Panc1 (cell line): ENCODE data around the gene MRPS35. TPM values are rescaled to one million over a fixed set of nuclear protein-coding genes. Genes with fewer than 3 reads are reported as not detected.

ENCODE experiments used
- ATAC-seq: fragments of 200-7000 bp; cut with Tn5 transposase; 2 replicates; pipeline ENCODE4 v1.9.1; 2020; ENCODE audit warnings: mild to moderate bottlenecking, moderate library complexity
- BruUV-seq: library from RNA; stranded (reverse); fragments of 400-500 nt; replicated peaks from 2 replicates; lab custom pipeline; 2021; lab: Mats Ljungman, UMichigan
- CTCF ChIA-PET: fragments of 300-600 bp; sonication (Branson Sonifier 250); formaldehyde crosslinking; loops from one replicate; lab custom pipeline; 2022; ENCODE audit warnings: antibody characterized with exemption; lab: Charles Lee
- POLR2A ChIA-PET: fragments of 300-600 bp; sonication (Branson Sonifier 250); formaldehyde crosslinking; loops from one replicate; lab custom pipeline; 2022; ENCODE audit warnings: antibody characterized with exemption; lab: Charles Lee
- DNase-seq: peaks from one replicate; pipeline ENCODE4 v3.0.0-alpha.2; 2010; ENCODE audit warnings: low read depth, low spot score
- H3K27ac ChIP-seq: 2 replicates; pipeline ENCODE4 v1.5.1; 2011; ENCODE audit warnings: mild to moderate bottlenecking, low read length, inconsistent platforms
- H3K27me3 ChIP-seq: fragments of 200-500 bp; sonication (Bioruptor generic); 2 replicates; pipeline ENCODE4 v1.6.0; 2014; ENCODE audit warnings: low read length, inconsistent platforms; ENCODE audit not compliant: control insufficient read depth, insufficient read depth
- H3K36me3 ChIP-seq: fragments of 200-500 bp; sonication (Bioruptor generic); 2 replicates; pipeline ENCODE4 v1.5.1; 2014; ENCODE audit warnings: inconsistent platforms, mild to moderate bottlenecking, low read length, moderate library complexity; ENCODE audit not compliant: control insufficient read depth, insufficient read depth
- H3K4me1 ChIP-seq: 2 replicates; pipeline ENCODE4 v1.5.1; 2011; ENCODE audit warnings: inconsistent platforms, mild to moderate bottlenecking, low read length, moderate library complexity; ENCODE audit not compliant: control insufficient read depth, insufficient read depth
- H3K4me3 ChIP-seq, 2 experiments: 2 replicates each; pipeline ENCODE4 v1.5.1; 2011 to 2012; ENCODE audit warnings: low read depth in 2 of 2, low read length in 2 of 2, mild to moderate bottlenecking in 2 of 2, inconsistent platforms in 1 of 2, moderate library complexity in 1 of 2
- H3K9me3 ChIP-seq: fragments of 200-500 bp; sonication (Bioruptor generic); 2 replicates; pipeline ENCODE4 v1.5.1; 2014; ENCODE audit warnings: low read depth, mild to moderate bottlenecking, inconsistent platforms, low read length, moderate library complexity; ENCODE audit not compliant: control insufficient read depth, insufficient read depth
- CTCF ChIP-seq: fragments of 450-650 bp; IDR thresholded peaks from 2 replicates; pipeline ENCODE4 v1.5.1; 2017; ENCODE audit warnings: mild to moderate bottlenecking
- POLR2AphosphoS5 ChIP-seq: IDR thresholded peaks from 2 replicates; pipeline ENCODE4 v1.6.1; 2012; ENCODE audit warnings: mild to moderate bottlenecking, low read depth, low read length, moderate library complexity
- SIN3A ChIP-seq: IDR thresholded peaks from 2 replicates; pipeline ENCODE4 v1.6.1; 2012; ENCODE audit warnings: low read depth, mild to moderate bottlenecking, low read length, moderate library complexity, borderline replicate concordance; ENCODE audit not compliant: insufficient read depth
- TCF7L2 ChIP-seq: IDR thresholded peaks from 2 replicates; pipeline ENCODE4 v1.6.1; 2011; ENCODE audit warnings: mild to moderate bottlenecking, low read depth, low read length, inconsistent platforms
- in situ Hi-C: cut with HindIII; loops from 2 replicates; pipeline ENCODE4 v1.10.0; 2016; ENCODE audit warnings: low sequenced_read_pairs, low pct_unique_long_range_greater_than_20kb
- intact Hi-C: fragments of 100-400 bp; cut with micrococcal nuclease; formaldehyde crosslinking; loops from one replicate; pipeline ENCODE4 v1.10.0; 2022; ENCODE audit not compliant: unreplicated experiment
- total RNA-seq: library from RNA; stranded (reverse); gene quantifications from one replicate; pipeline ENCODE4 v1.2.1, GENCODE V29; 2021; ENCODE audit not compliant: unreplicated experiment
- TF ChIP-seq, protein P1 (sequence below), 2 experiments: IDR thresholded peaks; 2 replicates each; pipeline ENCODE4 v1.6.1; 2011 to 2012; ENCODE audit warnings: low read depth in 2 of 2, control low read depth in 1 of 2, low read length in 1 of 2, mild to moderate bottlenecking in 1 of 2, moderate library complexity in 1 of 2; ENCODE audit not compliant: insufficient read depth in 1 of 2

Gene MRPS35
- total RNA-seq, 1 experiment from 2014 or later = 63.9 TPM

- ChIA-PET POLR2A (no interaction called here), CTCF (no interaction called here)
- ATAC-seq (no peak), DNase-seq (no peak)
- Histone ChIP-seq H3K27ac (no peak overlapping the region), H3K36me3 (no peaks in the 10 kb centered on the region), H3K9me3 (no peaks in the 10 kb centered on the region), H3K27me3 (no peaks in the 10 kb centered on the region), H3K4me3 (no peak overlapping the region), H3K4me1 (no peaks in the 10 kb centered on the region; the same call in 1 of the 2 replicates)
- intact Hi-C loops (no loop called here), in situ Hi-C loops (no loop called here)
- BruUV-seq = no TSS peak
- TF ChIP-seq CTCF (no peak), POLR2AphosphoS5 (no peak), SIN3A (no peak), TCF7L2 (no peak)
- TF ChIP-seq, protein P1, sequence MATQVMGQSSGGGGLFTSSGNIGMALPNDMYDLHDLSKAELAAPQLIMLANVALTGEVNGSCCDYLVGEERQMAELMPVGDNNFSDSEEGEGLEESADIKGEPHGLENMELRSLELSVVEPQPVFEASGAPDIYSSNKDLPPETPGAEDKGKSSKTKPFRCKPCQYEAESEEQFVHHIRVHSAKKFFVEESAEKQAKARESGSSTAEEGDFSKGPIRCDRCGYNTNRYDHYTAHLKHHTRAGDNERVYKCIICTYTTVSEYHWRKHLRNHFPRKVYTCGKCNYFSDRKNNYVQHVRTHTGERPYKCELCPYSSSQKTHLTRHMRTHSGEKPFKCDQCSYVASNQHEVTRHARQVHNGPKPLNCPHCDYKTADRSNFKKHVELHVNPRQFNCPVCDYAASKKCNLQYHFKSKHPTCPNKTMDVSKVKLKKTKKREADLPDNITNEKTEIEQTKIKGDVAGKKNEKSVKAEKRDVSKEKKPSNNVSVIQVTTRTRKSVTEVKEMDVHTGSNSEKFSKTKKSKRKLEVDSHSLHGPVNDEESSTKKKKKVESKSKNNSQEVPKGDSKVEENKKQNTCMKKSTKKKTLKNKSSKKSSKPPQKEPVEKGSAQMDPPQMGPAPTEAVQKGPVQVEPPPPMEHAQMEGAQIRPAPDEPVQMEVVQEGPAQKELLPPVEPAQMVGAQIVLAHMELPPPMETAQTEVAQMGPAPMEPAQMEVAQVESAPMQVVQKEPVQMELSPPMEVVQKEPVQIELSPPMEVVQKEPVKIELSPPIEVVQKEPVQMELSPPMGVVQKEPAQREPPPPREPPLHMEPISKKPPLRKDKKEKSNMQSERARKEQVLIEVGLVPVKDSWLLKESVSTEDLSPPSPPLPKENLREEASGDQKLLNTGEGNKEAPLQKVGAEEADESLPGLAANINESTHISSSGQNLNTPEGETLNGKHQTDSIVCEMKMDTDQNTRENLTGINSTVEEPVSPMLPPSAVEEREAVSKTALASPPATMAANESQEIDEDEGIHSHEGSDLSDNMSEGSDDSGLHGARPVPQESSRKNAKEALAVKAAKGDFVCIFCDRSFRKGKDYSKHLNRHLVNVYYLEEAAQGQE (IDR thresholded peaks at IDR 0.05; ENCODE audit: insufficient read depth in 1 of 2, low read depth in 2 of 2, low read length in 1 of 2) = no peak
These were observed 61.1 kb downstream of the MRPS35 start for GRCh38 chr12:27771481-27772327.

- Histone ChIP-seq H3K27me3 (no peaks in the 10 kb centered on the region), H3K4me3 (no peak overlapping the region), H3K36me3 (no peaks in the 10 kb centered on the region), H3K9me3 (no peaks in the 10 kb centered on the region), H3K4me1 (no peaks in the 10 kb centered on the region; the same call in 1 of the 2 replicates), H3K27ac (no peak overlapping the region)
- peak; percentile 46; the same call in 1 of the 2 replicates for ATAC-seq
- CTCF ChIA-PET = no interaction called here
- DNase-seq = no peak
- BruUV-seq = no TSS peak
- TF ChIP-seq SIN3A = no peak
- TF ChIP-seq POLR2AphosphoS5 = no peak
- no peak for TF ChIP-seq TCF7L2
- TF ChIP-seq, protein P1 (IDR thresholded peaks at IDR 0.05; ENCODE audit: insufficient read depth in 1 of 2, low read depth in 2 of 2, low read length in 1 of 2) = no peak
- no peak for TF ChIP-seq CTCF
- POLR2A ChIA-PET = no interaction called here
- intact Hi-C loops = no loop called here
- in situ Hi-C loops = no loop called here
These were observed 61.9 kb downstream of the MRPS35 start for GRCh38 chr12:27772328-27773049.
